Posterior vena cava (tissue), 2 donors: ENCODE measurements around the gene MAP3K21. TPM values are rescaled to one million over a fixed set of nuclear protein-coding genes. Genes with fewer than 3 reads are reported as not detected.

Source experiments
- DNase-seq: peaks from one replicate; pipeline ENCODE4 v3.0.0-alpha.2; 2020; ENCODE audit warnings: low spot score
- intact Hi-C, 2 donors: fragments of 100-400 bp; cut with DNase I; formaldehyde crosslinking; loops; one replicate each; pipeline versions ENCODE4 v1.14.1 to v1.14.2; 2022 to 2023
- total RNA-seq, 2 donors: library from RNA; stranded (reverse); fragmentation: NEBNext Ultra II Directional; extraction: Animal tissue kit (Norgen Biotek cat#: 25700); gene quantifications; one replicate each; pipeline ENCODE4 v1.2.1, GENCODE V29; 2021
- donor health status: DM: yes; HTN: yes; CAD: no.
- donor health status: DM: yes; HTN: yes; CAD: no.

Gene MAP3K21
- total RNA-seq, 2 donors from 2014 or later, result 0.19 to 0.29 TPM

GRCh38 chr1:233376382-233377110 is 49.0 kb downstream of the MAP3K21 start:
- no peak for DNase-seq
- intact Hi-C loops, result no loop called here

DNA sequence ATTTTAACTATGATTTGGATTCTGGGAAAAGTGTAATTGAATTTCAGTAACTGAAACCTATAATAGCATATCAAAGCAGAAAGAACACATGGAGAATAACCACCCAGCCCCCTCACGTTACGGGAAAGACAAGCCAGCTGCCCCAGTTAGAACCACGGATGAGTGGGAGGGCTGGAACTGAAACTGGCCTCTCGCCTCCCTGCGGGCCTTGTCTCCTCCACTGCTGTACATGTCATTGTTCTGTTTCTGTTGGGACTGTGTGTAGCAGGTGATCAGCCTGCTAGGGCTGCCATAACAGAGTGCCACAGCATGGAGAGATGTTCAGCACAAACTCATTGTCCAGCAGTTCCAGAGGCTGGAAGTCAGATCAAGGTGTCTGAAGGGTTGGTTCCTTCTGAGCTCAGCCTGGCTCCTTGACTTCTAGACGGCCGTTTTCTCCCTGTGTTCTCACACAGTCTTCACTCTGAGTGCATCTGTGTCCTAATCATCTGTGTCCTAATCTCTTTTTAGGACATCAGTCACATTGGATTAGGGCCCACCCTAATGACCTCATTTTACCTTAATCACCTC is 52.4 kb downstream of the MAP3K21 start:
- intact Hi-C loops, result no loop called here
- DNase-seq, result no peak

- intact Hi-C loops, result no loop called here
- no peak for DNase-seq
Measured at GRCh38 chr1:233381806-233382205, 54.3 kb downstream of the MAP3K21 start.

DNA sequence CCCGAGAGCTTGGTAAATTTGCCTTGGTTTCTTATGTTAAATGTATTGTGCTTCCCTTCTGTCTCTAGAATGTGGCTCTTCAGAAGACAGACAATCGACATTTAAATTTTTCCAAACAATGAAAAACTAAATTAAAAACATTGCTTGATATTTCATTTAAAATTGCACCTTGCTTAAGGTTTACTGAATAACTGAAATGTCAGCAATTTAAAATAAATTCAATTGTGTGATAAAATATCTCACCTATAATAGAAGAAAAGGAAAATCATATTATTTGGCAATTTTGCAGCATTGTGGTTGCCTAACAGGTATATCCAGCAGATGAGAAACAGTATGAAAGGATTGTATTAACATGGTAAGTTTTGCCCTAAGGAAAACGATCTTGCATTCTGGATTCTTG is 56.5 kb downstream of the MAP3K21 start:
- DNase-seq, result no peak
- intact Hi-C loops, result no loop called here

GRCh38 chr1:233386336-233386735 is 58.8 kb downstream of the MAP3K21 start:
- DNase-seq, result no peak
- intact Hi-C loops, result no loop called here

GRCh38 chr1:233387585-233387984 is 60.1 kb downstream of the MAP3K21 start:
- intact Hi-C loops, result no loop called here
- DNase-seq, result no peak

GRCh38 chr1:233389169-233389568 is 61.6 kb downstream of the MAP3K21 start:
- intact Hi-C loops, result no loop called here
- DNase-seq, result no peak

- intact Hi-C loops, result loop anchor here in 1 of 2 donors (10.0 kb wide), 1 partner anchor 675 kb away; no protein-coding TSS in a partner anchor
Measured at GRCh38 chr1:233389893-233390292, 62.4 kb downstream of the MAP3K21 start.

DNA sequence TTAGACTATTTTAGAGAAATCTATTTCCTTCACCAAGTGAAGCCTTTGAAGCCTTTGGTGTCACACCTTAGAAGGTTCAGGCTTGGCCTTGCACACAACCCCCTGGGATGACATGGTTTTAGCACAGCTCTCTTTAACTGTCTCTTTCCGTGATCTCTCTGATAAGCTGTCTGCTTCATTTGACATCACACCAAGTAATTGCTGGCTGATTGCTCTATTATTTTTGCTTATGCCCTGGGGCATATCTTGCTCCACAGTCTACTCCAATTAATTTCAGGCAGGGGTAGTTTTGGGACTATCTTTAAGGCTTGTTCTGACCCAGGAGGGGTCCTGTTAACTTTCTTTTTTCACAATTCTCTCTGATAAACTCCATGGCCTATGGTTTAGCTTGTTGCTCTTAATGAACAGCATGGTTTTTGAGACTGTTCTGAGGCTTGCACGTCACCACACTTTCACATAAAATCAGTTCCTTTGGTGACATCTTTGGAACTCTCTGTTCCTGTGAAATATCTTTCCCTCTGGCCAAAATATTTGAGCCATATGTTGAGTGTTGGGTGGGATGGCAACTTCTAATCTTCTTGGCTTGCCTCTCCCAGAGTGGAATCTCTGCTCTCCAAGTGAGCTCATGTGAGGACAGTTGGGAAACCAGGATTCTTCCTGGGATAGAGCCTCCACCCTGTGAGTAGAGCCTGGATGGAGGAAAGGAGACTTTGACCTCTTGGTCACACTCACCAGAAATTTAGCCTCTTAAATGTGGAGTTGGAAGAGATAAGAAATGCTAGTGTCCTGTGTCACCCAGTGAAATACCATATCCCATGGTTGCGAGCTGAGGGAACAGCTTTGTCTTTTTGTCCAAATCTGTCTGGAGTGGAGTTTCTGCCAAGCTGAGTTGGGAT is 63.6 kb downstream of the MAP3K21 start:
- intact Hi-C loops, result loop anchor here in 1 of 2 donors (10.0 kb wide), 1 partner anchor 674 kb away; no protein-coding TSS in a partner anchor
- no peak for DNase-seq

More at GRCh38 chr1:233389893-233390292, 62.4 kb downstream of the MAP3K21 start:
- DNase-seq, result no peak

- no peak for DNase-seq
- intact Hi-C loops, result loop anchor here in 1 of 2 donors (10.0 kb wide), 1 partner anchor 672 kb away; no protein-coding TSS in a partner anchor
Measured at GRCh38 chr1:233393084-233393840, 65.7 kb downstream of the MAP3K21 start.

- intact Hi-C loops, result loop anchor here in 1 of 2 donors (10.0 kb wide), 1 partner anchor 671 kb away; no protein-coding TSS in a partner anchor
- no peak for DNase-seq
Measured at GRCh38 chr1:233393926-233394680, 66.6 kb downstream of the MAP3K21 start.

DNA sequence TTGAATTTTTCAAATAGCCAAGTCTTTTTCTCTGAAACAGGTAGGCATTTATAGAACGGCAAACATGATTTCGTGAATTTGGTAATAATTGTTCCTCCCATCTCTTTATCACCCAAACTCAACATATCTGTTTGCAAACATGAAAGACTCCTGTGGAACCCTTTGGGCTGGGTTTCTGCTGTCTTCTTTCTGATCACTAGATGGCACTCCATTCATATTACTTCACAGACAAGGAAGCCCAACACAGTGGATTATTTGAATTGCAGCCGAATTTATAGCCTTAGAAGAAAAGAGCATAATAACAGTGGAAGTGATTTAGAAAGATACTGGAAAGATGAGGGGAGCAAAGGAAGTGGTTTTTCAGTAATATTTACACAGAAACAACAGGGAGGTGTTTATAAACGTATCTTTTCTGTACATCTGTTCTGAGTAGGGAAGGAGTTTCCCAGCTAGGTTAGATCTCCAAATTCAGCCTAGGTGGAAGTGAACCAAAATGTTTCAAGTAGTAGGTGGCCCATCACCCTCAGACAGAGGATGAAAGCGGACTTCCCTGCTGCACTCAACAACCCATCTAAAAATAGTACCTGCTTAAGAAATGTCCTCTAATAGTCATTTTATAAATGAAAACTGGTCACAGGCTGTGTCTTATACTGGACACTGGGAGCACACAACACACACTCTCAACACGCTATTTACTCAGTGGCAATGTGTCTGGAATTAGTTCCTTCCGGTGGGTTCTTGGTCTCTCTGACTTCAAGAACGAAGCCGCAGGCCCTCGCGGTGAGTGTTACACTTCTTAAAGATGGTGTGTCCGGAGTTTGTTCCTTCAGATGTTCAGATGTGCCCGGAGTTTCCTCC is 67.6 kb downstream of the MAP3K21 start:
- no peak for DNase-seq
- intact Hi-C loops, result loop anchor here in 1 of 2 donors (10.0 kb wide), 1 partner anchor 670 kb away; no protein-coding TSS in a partner anchor

- DNase-seq, result no peak
- intact Hi-C loops, result loop anchor here in 1 of 2 donors (10.0 kb wide), 1 partner anchor 669 kb away; no protein-coding TSS in a partner anchor
Measured at GRCh38 chr1:233395863-233396646, 68.5 kb downstream of the MAP3K21 start.

DNA sequence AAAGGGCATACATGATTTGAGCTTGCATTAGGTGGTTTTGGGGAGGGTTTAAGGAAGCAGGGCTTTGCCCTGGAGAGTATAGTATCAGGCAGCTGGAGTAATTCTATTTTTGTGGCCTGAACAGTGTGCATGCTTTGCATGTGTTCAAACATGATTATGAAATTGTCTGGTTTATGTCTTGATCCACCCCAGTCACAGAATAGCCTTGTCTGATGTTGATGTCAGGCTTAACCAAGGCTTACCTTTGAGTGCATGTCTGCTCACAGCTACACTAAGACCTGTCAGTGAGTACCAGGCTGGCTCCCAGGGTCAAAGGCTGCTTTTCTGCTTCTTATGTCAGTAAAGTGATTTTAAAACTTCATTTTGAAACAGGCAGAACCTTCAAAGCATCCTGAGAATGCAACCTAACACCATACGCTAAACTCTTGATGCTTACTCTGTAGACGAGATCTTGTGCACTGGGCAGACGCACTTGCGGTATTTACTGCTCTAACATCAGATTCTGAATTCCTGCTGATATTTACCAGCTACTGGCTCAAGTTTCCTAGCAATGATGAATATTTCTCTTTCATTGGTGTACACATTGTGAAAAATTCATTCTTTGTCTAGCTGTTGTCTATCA is 78.9 kb downstream of the MAP3K21 start:
- intact Hi-C loops, result no loop called here
- no peak for DNase-seq

- intact Hi-C loops, result no loop called here
- DNase-seq, result no peak
Measured at GRCh38 chr1:233406994-233407631, 79.6 kb downstream of the MAP3K21 start.

GRCh38 chr1:233409540-233409939 is 82.0 kb downstream of the MAP3K21 start:
- intact Hi-C loops, result no loop called here
- DNase-seq, result no peak
